GM19239 (cell line): ENCODE data around the gene LDLRAD3.

Experiments used
- DNase-seq: peaks from one replicate; pipeline ENCODE4 v3.0.0; 2011; ENCODE audit warnings: low spot score; ENCODE audit not compliant: insufficient read length
- FAIRE-seq: peaks from 2 replicates; lab custom pipeline; 2011; peaks lifted over from hg19 to GRCh38; lab: Jason Lieb, UNC

The LDLRAD3 gene

GRCh38 chr11:36148701-36149100 is 204.8 kb downstream of the LDLRAD3 start:
- no peak for DNase-seq
- no peak for FAIRE-seq

GRCh38 chr11:36149538-36150242 is 205.8 kb downstream of the LDLRAD3 start:
- FAIRE-seq: no peak

GRCh38 chr11:36150986-36151385 is 207.1 kb downstream of the LDLRAD3 start:
- FAIRE-seq (no peak), DNase-seq (no peak)

More at GRCh38 chr11:36149538-36150242, 205.8 kb downstream of the LDLRAD3 start:
- DNase-seq: peak; percentile 28

- FAIRE-seq: no peak
- no peak for DNase-seq
Measured at GRCh38 chr11:36151933-36152580, 208.2 kb downstream of the LDLRAD3 start.

GRCh38 chr11:36153551-36153950 is 209.7 kb downstream of the LDLRAD3 start:
- DNase-seq (no peak), FAIRE-seq (no peak)

GRCh38 chr11:36155124-36155561 is 211.3 kb downstream of the LDLRAD3 start:
- DNase-seq (no peak), FAIRE-seq (no peak)

- DNase-seq (no peak), FAIRE-seq (no peak)
Measured at GRCh38 chr11:36155770-36156160, 211.9 kb downstream of the LDLRAD3 start.

- DNase-seq (no peak), FAIRE-seq (no peak)
Measured at GRCh38 chr11:36156161-36156816, 212.4 kb downstream of the LDLRAD3 start.

- FAIRE-seq: no peak
Measured at GRCh38 chr11:36156817-36157519, 213.1 kb downstream of the LDLRAD3 start.

GRCh38 chr11:36160091-36160490 is 216.2 kb downstream of the LDLRAD3 start:
- FAIRE-seq: no peak
- no peak for DNase-seq

More at GRCh38 chr11:36156817-36157519, 213.1 kb downstream of the LDLRAD3 start:
- DNase-seq: no peak

GRCh38 chr11:36161572-36161971 is 217.7 kb downstream of the LDLRAD3 start:
- DNase-seq (no peak), FAIRE-seq (no peak)

- FAIRE-seq (no peak), DNase-seq (no peak)
Measured at GRCh38 chr11:36162006-36162882, 218.4 kb downstream of the LDLRAD3 start.

- FAIRE-seq (no peak), DNase-seq (no peak)
Measured at GRCh38 chr11:36162883-36163434, 219.1 kb downstream of the LDLRAD3 start.

- FAIRE-seq (no peak), DNase-seq (no peak)
Measured at GRCh38 chr11:36164506-36165250, 220.8 kb downstream of the LDLRAD3 start.

GRCh38 chr11:36165621-36166397 is 221.9 kb downstream of the LDLRAD3 start:
- no peak for DNase-seq

GRCh38 chr11:36167073-36167472 is 223.2 kb downstream of the LDLRAD3 start:
- FAIRE-seq (no peak), DNase-seq (no peak)

More at GRCh38 chr11:36165621-36166397, 221.9 kb downstream of the LDLRAD3 start:
- no peak for FAIRE-seq

GRCh38 chr11:36167729-36168128 is 223.9 kb downstream of the LDLRAD3 start:
- FAIRE-seq: no peak
- no peak for DNase-seq

- FAIRE-seq (no peak), DNase-seq (no peak)
Measured at GRCh38 chr11:36177836-36178235, 234.0 kb downstream of the LDLRAD3 start.
